AG04450 (cell line): ENCODE measurements around the gene C1orf116. TPM values are rescaled to one million over a fixed set of nuclear protein-coding genes. Genes with fewer than 3 reads are reported as not detected.

ENCODE experiments used
- CTCF ChIA-PET: fragments of 300-600, 350-600 bp; formaldehyde crosslinking; extraction: SDS; loops from one replicate; lab custom pipeline; 2022; ENCODE audit warnings: antibody characterized with exemption, inconsistent platforms; lab: Charles Lee
- POLR2A ChIA-PET: fragments of 350-600 bp; formaldehyde crosslinking; extraction: SDS; loops from one replicate; lab custom pipeline; 2021; ENCODE audit warnings: antibody characterized with exemption, inconsistent platforms; lab: Yijun Ruan, JAX
- DNase-seq: peaks from one replicate; pipeline ENCODE4 v3.0.0-alpha.2; 2011; ENCODE audit warnings: low read depth, low spot score
- H3K27ac ChIP-seq: one replicate; pipeline ENCODE4 v1.5.1; 2012; ENCODE audit warnings: low read depth, low read length, control low read depth
- H3K27me3 ChIP-seq: one replicate; pipeline ENCODE4 v1.6.0; 2012; ENCODE audit warnings: low read length; ENCODE audit not compliant: control insufficient read depth, insufficient read depth
- H3K4me3 ChIP-seq: 2 replicates; pipeline ENCODE4 v1.5.1; 2011; ENCODE audit warnings: mild to moderate bottlenecking, low read depth, low read length, control low read depth
- H3K9me3 ChIP-seq: 2 replicates; pipeline ENCODE4 v1.5.1; 2012; ENCODE audit warnings: low read length; ENCODE audit not compliant: control insufficient read depth, insufficient read depth
- CTCF ChIP-seq: IDR thresholded peaks from 2 replicates; pipeline ENCODE4 v1.5.1; 2011; ENCODE audit warnings: low read depth, low read length, control low read depth, inconsistent platforms
- polyA plus RNA-seq: library from polyadenylated mRNA; depleted of rRNA; stranded (reverse); fragments of >200 nt; gene quantifications from 2 replicates; pipeline ENCODE4 v1.2.3, GENCODE V29; 2011

The C1orf116 gene
- polyA plus RNA-seq, 1 experiment = not detected

GRCh38 chr1:207014728-207015127, 17.8 kb downstream of the C1orf116 start:
- no peak for TF ChIP-seq CTCF
- ChIA-PET CTCF (interaction anchor here (1.0 to 2.5 kb wide), 2 partner anchors 8 to 10 kb away, joined by 3 to 11 read pairs; no protein-coding TSS in a partner anchor), POLR2A (no interaction called here)
- Histone ChIP-seq H3K9me3 (no peaks in the 10 kb centered on the region), H3K27me3 (no peaks in the 10 kb centered on the region), H3K27ac (no peak overlapping the region), H3K4me3 (no peak overlapping the region)
- DNase-seq = no peak

DNA sequence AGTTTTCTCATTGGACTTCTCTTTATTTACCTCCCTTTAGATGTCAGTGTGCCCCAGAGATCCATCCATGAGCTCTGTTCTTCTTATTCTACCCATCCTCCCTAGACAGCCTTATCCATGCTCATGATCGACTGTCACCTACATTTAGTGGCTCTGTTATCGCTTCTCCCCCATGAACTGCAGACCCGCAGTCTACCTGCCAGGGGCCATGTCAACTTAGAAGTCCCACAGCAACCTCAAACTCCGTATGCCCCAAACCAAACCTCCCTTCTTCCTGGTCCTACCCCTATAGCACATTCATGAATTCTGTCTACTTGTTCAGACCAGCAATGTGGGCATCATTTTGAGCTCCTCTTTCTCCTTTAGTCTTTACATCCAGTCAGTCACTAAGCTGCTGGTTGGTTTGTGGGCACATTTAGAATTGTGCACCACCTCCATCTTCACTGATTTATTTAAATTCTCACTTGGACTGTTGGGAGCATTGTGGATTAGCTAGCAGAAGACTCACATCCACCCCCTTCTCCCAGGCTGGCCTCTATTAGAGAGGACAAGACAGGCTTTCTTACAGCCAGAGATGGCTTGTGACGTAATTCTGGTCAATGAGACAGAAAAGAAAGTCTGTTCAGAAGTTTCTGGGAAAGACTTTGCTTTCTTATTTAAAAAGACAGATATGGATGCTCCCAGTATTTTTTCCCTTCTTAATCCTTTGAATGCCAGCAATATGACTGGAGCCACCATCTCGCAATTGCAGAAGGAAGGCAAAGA, 19.1 kb downstream of the C1orf116 start:
- no peak overlapping the region for H3K27ac ChIP-seq
- POLR2A ChIA-PET = no interaction called here
- CTCF ChIA-PET = interaction anchor here (0.5 to 2.5 kb wide), 3 partner anchors 9 to 318 kb away, joined by 4 to 11 read pairs (median 7); no protein-coding TSS in a partner anchor

GRCh38 chr1:207010726-207011125, 21.8 kb downstream of the C1orf116 start:
- ChIA-PET CTCF (interaction anchor here (0.9 kb wide), 1 partner anchor 276 kb away, joined by 3 read pairs; no protein-coding TSS in a partner anchor), POLR2A (interaction anchor here (0.7 kb wide), 1 partner anchor 35 kb away, joined by 3 read pairs; no protein-coding TSS in a partner anchor)
- no peak overlapping the region for H3K4me3 ChIP-seq
- no peaks in the 10 kb centered on the region for H3K9me3 ChIP-seq
- TF ChIP-seq CTCF = no peak
- H3K27ac ChIP-seq = no peak overlapping the region
- no peak for DNase-seq
- no peaks in the 10 kb centered on the region for H3K27me3 ChIP-seq

More for the DNA sequence above, 19.1 kb downstream of the C1orf116 start:
- Histone ChIP-seq H3K27me3 (no peaks in the 10 kb centered on the region), H3K4me3 (no peak overlapping the region), H3K9me3 (no peaks in the 10 kb centered on the region)
- TF ChIP-seq CTCF = no peak
- DNase-seq = no peak

DNA sequence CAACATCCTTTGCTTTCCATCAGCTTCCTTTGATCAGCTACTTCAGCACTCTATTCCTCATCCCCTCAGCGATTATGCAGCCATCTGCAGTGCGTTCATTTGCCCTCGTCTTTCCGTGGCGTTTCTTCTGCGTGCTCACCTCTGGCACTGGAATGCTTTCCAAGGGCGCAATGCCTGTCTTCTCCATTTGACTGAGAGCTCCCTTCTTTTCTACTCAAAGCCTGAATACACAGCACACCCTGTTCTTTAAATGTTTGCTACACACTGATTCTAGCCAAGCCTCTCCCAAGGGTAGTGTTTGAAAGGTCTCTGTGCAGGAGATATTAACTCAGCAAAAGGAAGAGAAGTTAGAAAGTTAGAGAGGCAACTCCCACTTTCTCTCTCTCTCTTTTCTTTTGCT, 22.6 kb downstream of the C1orf116 start:
- no peak for TF ChIP-seq CTCF
- H3K9me3 ChIP-seq = no peaks in the 10 kb centered on the region
- ChIA-PET CTCF (no interaction called here), POLR2A (no interaction called here)
- no peaks in the 10 kb centered on the region for H3K27me3 ChIP-seq
- DNase-seq = no peak
- H3K27ac ChIP-seq = no peak overlapping the region
- no peak overlapping the region for H3K4me3 ChIP-seq

DNA sequence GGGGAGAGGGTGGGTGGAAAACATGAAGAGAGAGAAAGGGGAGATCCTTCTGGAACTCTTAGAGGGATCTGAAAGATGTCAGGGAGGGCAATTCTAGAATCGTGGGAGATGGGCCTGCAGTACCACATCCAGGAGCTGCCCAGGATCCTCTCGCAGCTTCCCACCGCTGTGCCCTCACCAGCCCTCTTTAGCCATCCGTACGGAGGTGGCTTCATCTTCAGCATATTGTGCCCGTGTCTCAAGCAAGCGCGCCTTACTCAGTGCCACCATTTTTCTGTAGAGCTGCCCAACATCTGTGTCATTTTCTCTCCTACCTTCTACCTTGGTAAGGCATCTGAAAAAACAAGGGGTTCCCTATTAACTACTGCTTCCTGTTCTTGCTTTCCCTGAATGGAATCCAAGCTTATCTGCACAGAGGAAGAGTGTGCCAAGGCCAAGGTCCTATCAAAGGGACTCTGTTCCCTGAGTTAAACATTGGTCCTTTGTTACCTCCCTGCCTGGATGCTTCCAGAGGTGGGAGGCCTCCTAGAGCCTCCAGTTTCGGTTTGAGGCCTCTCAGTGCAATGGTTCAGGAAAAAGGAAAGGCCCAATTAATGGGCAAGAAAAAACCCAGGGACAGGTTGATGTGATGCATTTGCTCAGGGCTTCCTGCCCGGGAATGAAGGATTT, 23.2 kb downstream of the C1orf116 start:
- ChIA-PET POLR2A (no interaction called here), CTCF (no interaction called here)
- Histone ChIP-seq H3K4me3 (no peak overlapping the region), H3K27ac (no peak overlapping the region), H3K9me3 (no peaks in the 10 kb centered on the region), H3K27me3 (no peaks in the 10 kb centered on the region)
- DNase-seq = no peak
- TF ChIP-seq CTCF = no peak
